IPS-11a (cell line): ENCODE data around the gene SPP2.

Source experiments
- H3K4me3 ChIP-seq: one replicate; pipeline ENCODE4 v1.5.1; 2013; ENCODE audit warnings: low read depth, low read length, control low read depth

The SPP2 gene

GRCh38 chr2:234050455-234051135, at the start of gene SPP2:
SPP2 (plus strand) TSS chr2:234050702; CDS start chr2:234050787, 85 bp downstream.
- no peak within 1 kb of the TSS for H3K4me3 ChIP-seq

GRCh38 chr2:234001380-234002160, 48.9 kb upstream of the SPP2 start:
- no peak overlapping the region for H3K4me3 ChIP-seq

- H3K4me3 ChIP-seq, result no peak overlapping the region
Measured at GRCh38 chr2:234002281-234002680, 48.2 kb upstream of the SPP2 start.

- no peak overlapping the region for H3K4me3 ChIP-seq
Measured at GRCh38 chr2:234003972-234004617, 46.4 kb upstream of the SPP2 start.

- H3K4me3 ChIP-seq, result no peak overlapping the region
Measured at GRCh38 chr2:234005126-234005525, 45.4 kb upstream of the SPP2 start.

GRCh38 chr2:234006501-234006900, 44.0 kb upstream of the SPP2 start:
- no peak overlapping the region for H3K4me3 ChIP-seq

GRCh38 chr2:234014427-234014826, 36.1 kb upstream of the SPP2 start:
- H3K4me3 ChIP-seq, result no peak overlapping the region

- H3K4me3 ChIP-seq, result no peak overlapping the region
Measured at GRCh38 chr2:234015861-234016260, 34.6 kb upstream of the SPP2 start.

- H3K4me3 ChIP-seq, result no peak overlapping the region
Measured at GRCh38 chr2:234019896-234020295, 30.6 kb upstream of the SPP2 start.

- no peak overlapping the region for H3K4me3 ChIP-seq
Measured at GRCh38 chr2:234020332-234020731, 30.2 kb upstream of the SPP2 start.

- H3K4me3 ChIP-seq, result no peak overlapping the region
Measured at GRCh38 chr2:234022424-234022823, 28.1 kb upstream of the SPP2 start.

- H3K4me3 ChIP-seq, result no peak overlapping the region
Measured at GRCh38 chr2:234024304-234024703, 26.2 kb upstream of the SPP2 start.

GRCh38 chr2:234025466-234025865, 25.0 kb upstream of the SPP2 start:
- H3K4me3 ChIP-seq, result no peak overlapping the region

GRCh38 chr2:234025891-234026401, 24.6 kb upstream of the SPP2 start:
- H3K4me3 ChIP-seq, result no peak overlapping the region

- no peak overlapping the region for H3K4me3 ChIP-seq
Measured at GRCh38 chr2:234026693-234027254, 23.7 kb upstream of the SPP2 start.

GRCh38 chr2:234027641-234028040, 22.9 kb upstream of the SPP2 start:
- H3K4me3 ChIP-seq, result no peak overlapping the region

GRCh38 chr2:234029150-234029733, 21.3 kb upstream of the SPP2 start:
- no peak overlapping the region for H3K4me3 ChIP-seq

- H3K4me3 ChIP-seq, result no peak overlapping the region
Measured at GRCh38 chr2:234031207-234031606, 19.3 kb upstream of the SPP2 start.

- no peak overlapping the region for H3K4me3 ChIP-seq
Measured at GRCh38 chr2:234032279-234032856, 18.1 kb upstream of the SPP2 start.

GRCh38 chr2:234033174-234033573, 17.3 kb upstream of the SPP2 start:
- no peak overlapping the region for H3K4me3 ChIP-seq

GRCh38 chr2:234033885-234034284, 16.6 kb upstream of the SPP2 start:
- no peak overlapping the region for H3K4me3 ChIP-seq
